HL-60 (cell line): ENCODE measurements around the gene KCND1.

Experiments
- POLR2AphosphoS5 ChIP-seq: IDR thresholded peaks from 2 replicates; pipeline ENCODE4 v1.6.1; 2012; ENCODE audit warnings: low read depth
- SPI1 ChIP-seq: IDR thresholded peaks from 2 replicates; pipeline ENCODE4 v1.6.1; 2012; ENCODE audit warnings: low read depth, mild to moderate bottlenecking, borderline replicate concordance
- TF ChIP-seq, protein P1 (sequence below): IDR thresholded peaks from one replicate; pipeline ENCODE4 v1.5.1; 2011; ENCODE audit warnings: low read length, control low read depth, inconsistent platforms; ENCODE audit not compliant: insufficient read depth

- TF ChIP-seq, protein P1, sequence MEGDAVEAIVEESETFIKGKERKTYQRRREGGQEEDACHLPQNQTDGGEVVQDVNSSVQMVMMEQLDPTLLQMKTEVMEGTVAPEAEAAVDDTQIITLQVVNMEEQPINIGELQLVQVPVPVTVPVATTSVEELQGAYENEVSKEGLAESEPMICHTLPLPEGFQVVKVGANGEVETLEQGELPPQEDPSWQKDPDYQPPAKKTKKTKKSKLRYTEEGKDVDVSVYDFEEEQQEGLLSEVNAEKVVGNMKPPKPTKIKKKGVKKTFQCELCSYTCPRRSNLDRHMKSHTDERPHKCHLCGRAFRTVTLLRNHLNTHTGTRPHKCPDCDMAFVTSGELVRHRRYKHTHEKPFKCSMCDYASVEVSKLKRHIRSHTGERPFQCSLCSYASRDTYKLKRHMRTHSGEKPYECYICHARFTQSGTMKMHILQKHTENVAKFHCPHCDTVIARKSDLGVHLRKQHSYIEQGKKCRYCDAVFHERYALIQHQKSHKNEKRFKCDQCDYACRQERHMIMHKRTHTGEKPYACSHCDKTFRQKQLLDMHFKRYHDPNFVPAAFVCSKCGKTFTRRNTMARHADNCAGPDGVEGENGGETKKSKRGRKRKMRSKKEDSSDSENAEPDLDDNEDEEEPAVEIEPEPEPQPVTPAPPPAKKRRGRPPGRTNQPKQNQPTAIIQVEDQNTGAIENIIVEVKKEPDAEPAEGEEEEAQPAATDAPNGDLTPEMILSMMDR = no peak
- no peak for TF ChIP-seq POLR2AphosphoS5
- no peak for TF ChIP-seq SPI1
Measured at GRCh38 chrX:48975541-48975940, 3.9 kb upstream of the KCND1 start.
